GM19239 (cell line): Measurements from ENCODE around the gene VSIG2.

ENCODE experiments used
- DNase-seq: peaks from one replicate; pipeline ENCODE4 v3.0.0; 2011; ENCODE audit warnings: low spot score; ENCODE audit not compliant: insufficient read length
- FAIRE-seq: peaks from 2 replicates; lab custom pipeline; 2011; peaks lifted over from hg19 to GRCh38; lab: Jason Lieb, UNC

VSIG2 gene

GRCh38 chr11:124766156-124766555 is 14.1 kb upstream of the VSIG2 start:
- FAIRE-seq (no peak), DNase-seq (no peak)

GRCh38 chr11:124763156-124763947 is 11.3 kb upstream of the VSIG2 start:
- peak; percentile 77 for FAIRE-seq
- DNase-seq = no peak

GRCh38 chr11:124762624-124763155 is 10.6 kb upstream of the VSIG2 start:
- no peak for DNase-seq
- FAIRE-seq = no peak

- FAIRE-seq (peak; percentile 84), DNase-seq (peak; percentile 75)
These were observed 10.1 kb upstream of the VSIG2 start, which contains the start of gene ESAM for GRCh38 chr11:124762105-124762623. TSS of gene ESAM (minus strand) at chr11:124762290. CDS start at chr11:124762154, 136 bp downstream.

GRCh38 chr11:124761301-124762104 is 9.4 kb upstream of the VSIG2 start:
- DNase-seq (no peak), FAIRE-seq (peak; percentile 70)

- peak; percentile 53 for FAIRE-seq
- no peak for DNase-seq
These were observed 8.8 kb upstream of the VSIG2 start for GRCh38 chr11:124760806-124761205.

GRCh38 chr11:124760205-124760652 is 8.2 kb upstream of the VSIG2 start:
- FAIRE-seq (peak; percentile 74), DNase-seq (no peak)

- DNase-seq (no peak), FAIRE-seq (peak; percentile 54)
These were observed 7.5 kb upstream of the VSIG2 start for GRCh38 chr11:124759266-124760204.

- peak; percentile 97 for FAIRE-seq
These were observed 6.6 kb upstream of the VSIG2 start for GRCh38 chr11:124758355-124759265.

GRCh38 chr11:124757320-124757719 is 5.3 kb upstream of the VSIG2 start:
- no peak for DNase-seq
- FAIRE-seq = no peak

More at GRCh38 chr11:124758355-124759265, 6.6 kb upstream of the VSIG2 start:
- peak; percentile 71 for DNase-seq

- DNase-seq (no peak), FAIRE-seq (no peak)
These were observed 4.7 kb upstream of the VSIG2 start for GRCh38 chr11:124756753-124757227.

- FAIRE-seq (no peak), DNase-seq (no peak)
These were observed 4.1 kb upstream of the VSIG2 start for GRCh38 chr11:124756033-124756752.

GRCh38 chr11:124754710-124755109 is 2.7 kb upstream of the VSIG2 start:
- DNase-seq (no peak), FAIRE-seq (no peak)

- FAIRE-seq (no peak), DNase-seq (no peak)
These were observed 2.3 kb upstream of the VSIG2 start for GRCh38 chr11:124754309-124754708.

GRCh38 chr11:124753624-124754023 is 1.6 kb upstream of the VSIG2 start:
- no peak for FAIRE-seq
- no peak for DNase-seq

- FAIRE-seq (no peak), DNase-seq (no peak)
These were observed 1.1 kb upstream of the VSIG2 start for GRCh38 chr11:124753205-124753604.

- no peak for FAIRE-seq
- no peak for DNase-seq
These were observed 532 bp upstream of the VSIG2 start for GRCh38 chr11:124752471-124753102.
